ENCODE data around the gene LSS. TPM values are rescaled to one million over a fixed set of nuclear protein-coding genes. Genes with fewer than 3 reads are reported as not detected.
"Not testable (repeated sequence)": the region's sequence is repeated elsewhere in the genome, so short reads cannot be mapped to it uniquely, and the experiment has no call there.

LSS gene
- total RNA-seq, 1 donor from 2014 or later, result 99.0 TPM

DNA sequence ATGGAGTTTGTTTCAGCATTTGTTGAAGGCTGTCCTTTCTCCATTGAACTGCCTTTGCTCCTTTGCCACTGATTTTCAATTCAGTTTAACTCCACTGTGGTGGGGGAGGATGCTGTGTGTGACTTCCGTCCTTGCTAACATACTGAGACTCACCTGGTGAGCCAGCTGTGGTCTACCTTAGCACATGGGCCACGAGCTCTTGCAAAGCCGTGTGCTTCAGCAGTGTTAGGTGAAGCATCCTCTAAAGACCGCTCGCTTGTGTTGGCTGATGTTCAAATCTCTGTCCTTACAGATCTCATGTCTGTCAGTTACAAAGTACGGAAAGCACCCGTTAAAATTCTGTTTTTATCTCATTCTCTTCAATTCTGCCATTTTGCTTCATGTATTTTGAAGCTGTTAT is 40.8 kb downstream of the LSS start:
- intact Hi-C loops (cut with micrococcal nuclease), result loop anchor here (5.0 kb wide), 1 partner anchor 46 kb away; no protein-coding TSS in a partner anchor
- Mint-ChIP-seq H3K27me3 (no peaks in the 10 kb centered on the region), H3K9me3 (no peaks in the 10 kb centered on the region), H3K4me3 (no peak overlapping the region), H3K36me3 (ENCODE audit: low read depth) (peaks cover 17% of the 10 kb centered on the region), H3K27ac (no peak overlapping the region), H3K4me1 (peaks cover 5% of the 10 kb centered on the region)
- POLR2A ChIA-PET, result no interaction called here
- TF ChIP-seq, protein P1, sequence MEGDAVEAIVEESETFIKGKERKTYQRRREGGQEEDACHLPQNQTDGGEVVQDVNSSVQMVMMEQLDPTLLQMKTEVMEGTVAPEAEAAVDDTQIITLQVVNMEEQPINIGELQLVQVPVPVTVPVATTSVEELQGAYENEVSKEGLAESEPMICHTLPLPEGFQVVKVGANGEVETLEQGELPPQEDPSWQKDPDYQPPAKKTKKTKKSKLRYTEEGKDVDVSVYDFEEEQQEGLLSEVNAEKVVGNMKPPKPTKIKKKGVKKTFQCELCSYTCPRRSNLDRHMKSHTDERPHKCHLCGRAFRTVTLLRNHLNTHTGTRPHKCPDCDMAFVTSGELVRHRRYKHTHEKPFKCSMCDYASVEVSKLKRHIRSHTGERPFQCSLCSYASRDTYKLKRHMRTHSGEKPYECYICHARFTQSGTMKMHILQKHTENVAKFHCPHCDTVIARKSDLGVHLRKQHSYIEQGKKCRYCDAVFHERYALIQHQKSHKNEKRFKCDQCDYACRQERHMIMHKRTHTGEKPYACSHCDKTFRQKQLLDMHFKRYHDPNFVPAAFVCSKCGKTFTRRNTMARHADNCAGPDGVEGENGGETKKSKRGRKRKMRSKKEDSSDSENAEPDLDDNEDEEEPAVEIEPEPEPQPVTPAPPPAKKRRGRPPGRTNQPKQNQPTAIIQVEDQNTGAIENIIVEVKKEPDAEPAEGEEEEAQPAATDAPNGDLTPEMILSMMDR (IDR thresholded peaks at IDR 0.05), result no peak
- CTCF ChIA-PET, result no interaction called here
- DNase-seq, result no peak
- ATAC-seq (ENCODE audit: low read depth), result no peak

DNA sequence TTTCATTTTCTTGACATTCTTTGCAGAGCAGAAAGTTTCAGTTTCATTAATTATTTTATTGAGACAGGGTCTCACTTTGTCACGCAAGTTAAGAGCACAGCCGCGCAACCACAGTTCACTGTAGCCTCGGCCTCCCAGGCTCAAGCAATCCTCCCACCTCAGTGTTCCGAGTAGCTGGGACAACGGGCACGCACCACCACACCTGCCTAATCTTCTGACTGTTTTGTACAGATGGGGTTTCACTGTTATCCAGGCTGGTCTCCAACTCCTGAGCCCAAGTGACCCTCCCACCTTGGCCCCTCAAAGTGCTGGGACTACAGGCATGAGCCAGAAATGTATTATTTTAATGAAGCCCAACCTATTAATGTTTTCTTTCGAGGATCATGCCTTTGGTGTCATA is 41.3 kb downstream of the LSS start:
- H3K4me3 Mint-ChIP-seq, result no peak overlapping the region
- intact Hi-C loops (cut with micrococcal nuclease), result loop anchor here (5.0 kb wide), 1 partner anchor 45 kb away; no protein-coding TSS in a partner anchor
- ChIA-PET CTCF (no interaction called here), POLR2A (no interaction called here)
- H3K36me3 Mint-ChIP-seq (ENCODE audit: low read depth), result peaks cover 17% of the 10 kb centered on the region
- H3K9me3 Mint-ChIP-seq, result no peaks in the 10 kb centered on the region
- DNase-seq, result no peak
- H3K4me1 Mint-ChIP-seq, result peaks cover 5% of the 10 kb centered on the region
- no peak for ATAC-seq (ENCODE audit: low read depth)
- H3K27me3 Mint-ChIP-seq, result no peaks in the 10 kb centered on the region
- H3K27ac Mint-ChIP-seq, result no peak overlapping the region
- TF ChIP-seq, protein P1 (IDR thresholded peaks at IDR 0.05), result no peak

DNA sequence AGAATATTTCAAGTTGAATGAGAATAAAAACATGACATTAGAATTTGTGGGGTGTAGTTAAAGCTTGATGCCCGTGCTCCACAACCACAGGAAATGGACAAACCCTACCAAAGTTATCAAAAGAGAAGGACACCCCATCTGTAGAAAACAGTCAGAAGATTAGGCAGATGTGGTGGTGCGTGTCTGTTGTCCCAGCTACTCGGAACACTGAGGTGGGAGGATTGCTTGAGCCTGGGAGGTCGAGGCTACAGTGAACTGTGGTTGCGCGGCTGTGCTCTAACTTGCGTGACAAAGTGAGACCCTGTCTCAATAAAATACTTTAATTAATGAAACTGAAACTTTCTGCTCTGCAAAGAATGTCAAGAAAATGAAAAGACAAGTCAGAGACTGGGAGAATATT is 42.9 kb downstream of the LSS start:
- DNase-seq, result no peak
- H3K27ac Mint-ChIP-seq, result no peak overlapping the region
- H3K4me3 Mint-ChIP-seq, result peak overlapping the region; percentile 89
- H3K4me1 Mint-ChIP-seq, result peaks cover 5% of the 10 kb centered on the region
- ChIA-PET CTCF (no interaction called here), POLR2A (interaction anchor here (0.8 kb wide), 1 partner anchor 450 kb away, joined by 3 read pairs; the partner anchor contains the start of gene PRMT2)
- H3K9me3 Mint-ChIP-seq, result no peaks in the 10 kb centered on the region
- TF ChIP-seq, protein P1 (IDR thresholded peaks at IDR 0.05), result no peak
- ATAC-seq (ENCODE audit: low read depth), result no peak
- H3K27me3 Mint-ChIP-seq, result no peaks in the 10 kb centered on the region
- H3K36me3 Mint-ChIP-seq (ENCODE audit: low read depth), result peaks cover 9% of the 10 kb centered on the region
- intact Hi-C loops (cut with micrococcal nuclease), result loop anchor here (1.0 to 5.0 kb wide), 4 partner anchors 43 to 273 kb away; partner anchors contain the start of genes DIP2A, PCNT and YBEY

DNA sequence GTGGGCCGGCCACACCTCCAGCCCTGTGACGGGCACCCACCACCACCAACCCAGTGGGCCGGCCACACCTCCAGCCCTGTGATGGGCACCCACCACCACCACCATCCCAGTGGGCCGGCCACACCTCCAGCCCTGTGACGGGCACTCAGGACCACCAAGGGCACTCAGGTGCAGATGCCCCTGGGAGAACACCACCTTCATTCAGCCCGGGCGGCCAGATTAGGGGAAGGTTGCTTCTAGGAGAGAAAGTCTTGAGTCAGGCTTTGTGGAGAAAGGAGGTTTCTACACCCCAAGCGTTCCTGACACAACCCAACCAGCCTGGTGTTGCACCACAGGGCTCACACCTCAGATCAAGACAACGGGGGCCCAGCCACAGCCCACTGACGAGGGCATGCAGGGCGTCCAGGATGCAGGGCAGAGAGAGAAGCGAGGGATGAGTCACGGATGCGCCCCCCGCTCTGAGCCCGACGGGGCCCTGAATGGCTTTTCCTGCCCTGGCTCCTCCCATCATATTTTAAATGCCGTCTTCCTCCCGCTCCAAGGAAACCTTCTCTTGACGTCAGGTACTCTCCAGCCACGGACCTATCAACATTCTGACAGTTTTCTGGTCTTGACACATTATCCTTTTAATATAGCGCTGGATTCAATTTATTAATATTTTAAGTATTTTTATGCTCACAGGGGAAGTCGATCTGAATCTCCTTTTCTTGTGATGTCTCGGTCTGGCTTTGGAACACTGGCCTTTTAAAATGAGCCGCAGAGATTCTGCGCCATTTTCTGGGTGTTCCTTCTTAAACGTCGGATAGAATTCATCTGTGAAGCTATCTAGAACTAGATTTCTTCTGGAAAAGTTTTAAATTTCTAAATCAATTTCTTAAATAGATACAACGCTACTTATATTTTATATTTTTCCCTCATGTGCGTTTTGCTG is 43.7 kb downstream of the LSS start:
- DNase-seq, result peak; percentile 69
- ATAC-seq (ENCODE audit: low read depth), result peak; percentile 82
- Mint-ChIP-seq H3K27ac (peak overlapping the region; percentile 85), H3K4me3 (peak overlapping the region; percentile 89), H3K4me1 (peaks cover 5% of the 10 kb centered on the region), H3K9me3 (no peaks in the 10 kb centered on the region), H3K36me3 (ENCODE audit: low read depth) (peaks cover 7% of the 10 kb centered on the region), H3K27me3 (no peaks in the 10 kb centered on the region)
- TF ChIP-seq, protein P1 (IDR thresholded peaks at IDR 0.05), result no peak
- POLR2A ChIA-PET, result no interaction called here
- intact Hi-C loops (cut with micrococcal nuclease), result loop anchor here (1.0 to 5.0 kb wide), 5 partner anchors 43 to 273 kb away; partner anchors contain the start of genes DIP2A, PCNT and YBEY
- CTCF ChIA-PET, result no interaction called here

DNA sequence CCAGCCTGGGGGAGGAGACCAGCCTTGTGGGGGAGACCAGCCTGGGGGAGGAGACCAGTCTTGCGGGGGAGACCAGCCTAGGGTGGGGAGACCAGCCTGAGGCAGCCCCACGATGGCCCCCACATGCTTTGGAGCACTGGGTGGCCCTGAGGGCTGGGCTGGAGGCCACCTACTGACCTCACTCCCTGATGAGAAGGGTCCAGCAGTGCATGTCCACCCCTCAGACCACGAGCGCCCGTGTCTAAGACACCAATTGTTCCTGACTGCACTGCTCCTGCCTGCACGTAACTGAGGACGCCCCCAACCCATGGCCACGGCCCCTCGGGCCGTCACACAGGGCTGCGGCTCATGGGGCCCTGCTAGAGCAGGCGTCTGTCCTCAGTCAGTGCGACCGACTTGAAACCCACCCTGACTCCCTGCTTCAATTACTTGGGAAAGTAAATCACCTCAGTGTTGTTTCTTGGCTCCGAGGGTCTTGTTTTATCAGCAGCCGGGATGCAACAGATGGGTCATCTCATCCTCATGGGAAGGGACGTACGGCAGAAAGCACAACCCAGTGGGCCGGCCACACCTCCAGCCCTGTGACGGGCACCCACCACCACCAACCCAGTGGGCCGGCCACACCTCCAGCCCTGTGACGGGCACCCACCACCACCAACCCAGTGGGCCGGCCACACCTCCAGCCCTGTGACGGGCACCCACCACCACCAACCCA is 44.5 kb downstream of the LSS start, which contains the start of gene SPATC1L:
TSS of gene SPATC1L (minus strand) at position 550 of the 715 bp plus-strand sequence. CDS start 1,643 bp downstream, outside the sequence.
- Mint-ChIP-seq H3K36me3 (ENCODE audit: low read depth) (peaks cover 7% of the 10 kb centered on the region), H3K27me3 (no peaks in the 10 kb centered on the region), H3K4me1 (peaks cover 5% of the 10 kb centered on the region), H3K27ac (peak within 1 kb of the TSS; percentile 85), H3K9me3 (no peaks in the 10 kb centered on the region), H3K4me3 (peak within 1 kb of the TSS; percentile 89)
- TF ChIP-seq, protein P1 (IDR thresholded peaks at IDR 0.05), result no peak
- DNase-seq (peak; percentile 48), ATAC-seq (ENCODE audit: low read depth) (peak; percentile 72)
- CTCF ChIA-PET, result no interaction called here
- intact Hi-C loops (cut with micrococcal nuclease), result loop anchor here (1.0 to 2.0 kb wide), 3 partner anchors 45 to 141 kb away; partner anchors contain the start of genes PCNT and YBEY
- POLR2A ChIA-PET, result no interaction called here

DNA sequence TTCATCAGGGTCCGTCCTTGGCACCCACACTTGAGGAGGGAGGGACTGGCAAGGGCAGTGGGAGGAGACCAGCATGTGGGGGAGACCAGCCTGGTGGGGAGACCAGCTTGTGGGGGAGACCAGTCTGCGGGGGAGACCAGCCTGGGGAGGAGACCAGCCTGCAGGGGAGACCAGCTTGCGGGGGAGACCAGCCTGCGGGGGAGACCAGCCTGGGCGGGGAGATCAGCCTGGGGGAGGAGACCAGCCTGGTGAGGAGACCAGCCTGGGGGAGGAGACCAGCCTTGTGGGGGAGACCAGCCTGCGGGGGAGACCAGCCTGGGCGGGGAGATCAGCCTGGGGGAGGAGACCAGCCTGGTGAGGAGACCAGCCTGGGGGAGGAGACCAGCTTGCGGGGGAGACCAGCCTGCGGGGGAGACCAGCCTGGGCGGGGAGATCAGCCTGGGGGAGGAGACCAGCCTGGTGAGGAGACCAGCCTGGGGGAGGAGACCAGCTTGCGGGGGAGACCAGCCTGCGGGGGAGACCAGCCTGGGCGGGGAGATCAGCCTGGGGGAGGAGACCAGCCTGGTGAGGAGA is 45.2 kb downstream of the LSS start:
- H3K4me1 Mint-ChIP-seq; intact Hi-C loops (cut with micrococcal nuclease); H3K9me3 Mint-ChIP-seq; CTCF ChIA-PET; POLR2A ChIA-PET; H3K27ac Mint-ChIP-seq; ATAC-seq (ENCODE audit: low read depth); H3K27me3 Mint-ChIP-seq; DNase-seq; H3K36me3 Mint-ChIP-seq (ENCODE audit: low read depth): not testable (repeated sequence)
- H3K4me3 Mint-ChIP-seq, result peak overlapping the region; percentile 62
